SK-N-SH (cell line): ENCODE data around the gene TAGLN2. TPM values are rescaled to one million over a fixed set of nuclear protein-coding genes. Genes with fewer than 3 reads are reported as not detected.

Experiments used
- CTCF ChIA-PET: fragments of 300-600, 350-600 bp; formaldehyde crosslinking; extraction: SDS; loops from one replicate; lab custom pipeline; 2021; lab: Yijun Ruan, JAX
- POLR2A ChIA-PET: fragments of 350-600 bp; sonication (Branson Sonifier 250); formaldehyde crosslinking; extraction: SDS; loops from one replicate; lab custom pipeline; 2020; ENCODE audit warnings: antibody characterized with exemption, inconsistent platforms; lab: Yijun Ruan, JAX
- DNase-seq: peaks from one replicate; pipeline ENCODE4 v3.0.0; 2012
- H2AFZ ChIP-seq: fragments of 200-600 bp; sonication (generic); 2 replicates; pipeline ENCODE4 v1.8.1; 2016; ENCODE audit warnings: antibody characterized with exemption, mild to moderate bottlenecking, low read depth
- H3F3A ChIP-seq: fragments of 200-600 bp; sonication (generic); replicated peaks from 2 replicates; pipeline ENCODE3; 2016; ENCODE audit warnings: antibody characterized with exemption, mild to moderate bottlenecking; ENCODE audit not compliant: insufficient read depth
- H3K27ac ChIP-seq, 2 experiments: fragments of 200-500 bp in 1 of 2; fragments of 200-600 bp in 1 of 2; sonication (Bioruptor generic) in 1 of 2; sonication (generic), shearing (Covaris generic) in 1 of 2; 2 replicates each; pipeline versions ENCODE4 v1.5.1 to v1.6.1; 2014 to 2016; ENCODE audit warnings: low read depth in 2 of 2, inconsistent platforms in 1 of 2, low read length in 1 of 2, mild to moderate bottlenecking in 1 of 2, mixed read lengths in 1 of 2
- H3K27me3 ChIP-seq: fragments of 200-600 bp; sonication (generic), shearing (Covaris generic); 2 replicates; pipeline ENCODE4 v1.6.1; 2016; ENCODE audit warnings: mixed run types; ENCODE audit not compliant: insufficient read depth
- H3K36me3 ChIP-seq, 2 experiments: fragments of 200-500 bp in 1 of 2; fragments of 200-600 bp in 1 of 2; sonication (Bioruptor generic) in 1 of 2; sonication (generic) in 1 of 2; replicated peaks in 1 of 2; 2 replicates each; pipeline versions ENCODE3 to v1.5.1; 2014 to 2016; ENCODE audit warnings: low read length in 1 of 2, mild to moderate bottlenecking in 1 of 2; ENCODE audit not compliant: insufficient read depth in 2 of 2, control insufficient read depth in 1 of 2
- H3K4me1 ChIP-seq, 2 experiments: fragments of 200-500 bp in 1 of 2; fragments of 200-600 bp in 1 of 2; sonication (Bioruptor generic) in 1 of 2; sonication (generic), shearing (Covaris generic) in 1 of 2; 2 replicates each; pipeline versions ENCODE4 v1.5.1 to v1.6.1; 2014 to 2016; ENCODE audit warnings: low read depth in 1 of 2, low read length in 1 of 2, mixed run types in 1 of 2; ENCODE audit not compliant: insufficient read depth in 2 of 2, control insufficient read depth in 1 of 2
- H3K4me2 ChIP-seq: fragments of 200-600 bp; sonication (generic), shearing (Covaris generic); 2 replicates; pipeline ENCODE4 v1.6.1; 2017; ENCODE audit warnings: mixed run types
- H3K4me3 ChIP-seq, 2 experiments: fragments of 200-500 bp in 1 of 2; fragments of 200-600 bp in 1 of 2; sonication (Bioruptor generic) in 1 of 2; sonication (generic), shearing (Covaris generic) in 1 of 2; 2 replicates each; pipeline versions ENCODE4 v1.5.1 to v1.8.1; 2014 to 2016; ENCODE audit warnings: low read depth in 2 of 2, inconsistent platforms in 1 of 2, low read length in 1 of 2, mild to moderate bottlenecking in 1 of 2, mixed read lengths in 1 of 2, moderate library complexity in 1 of 2
- H3K79me2 ChIP-seq: fragments of 200-600 bp; sonication (generic); 2 replicates; pipeline ENCODE4 v1.8.1; 2017; ENCODE audit warnings: mild to moderate bottlenecking; ENCODE audit not compliant: insufficient read depth
- H3K9ac ChIP-seq: fragments of 200-600 bp; sonication (generic); 2 replicates; pipeline ENCODE4 v1.6.1; 2017; ENCODE audit warnings: mixed run types
- H3K9me2 ChIP-seq: fragments of 200-600 bp; sonication (generic); 2 replicates; pipeline ENCODE4 v1.6.1; 2017; ENCODE audit warnings: mixed run types
- H3K9me3 ChIP-seq: fragments of 200-600 bp; sonication (generic); 2 replicates; pipeline ENCODE4 v1.6.1; 2017; ENCODE audit warnings: mixed run types, mild to moderate bottlenecking, moderate library complexity
- H4K20me1 ChIP-seq: fragments of 200-600 bp; sonication (generic); 2 replicates; pipeline ENCODE4 v1.6.1; 2017; ENCODE audit warnings: mild to moderate bottlenecking, mixed run types; ENCODE audit not compliant: insufficient read depth
- CHD2 ChIP-seq: fragments of 150-350 bp; IDR thresholded peaks from 2 replicates; pipeline ENCODE4 v1.6.1; 2018; ENCODE audit warnings: low read length; ENCODE audit not compliant: partially characterized antibody
- CTCF ChIP-seq: fragments of 200-600 bp; sonication (generic); IDR thresholded peaks from 2 replicates; pipeline ENCODE4 v1.6.1; 2017; ENCODE audit warnings: antibody characterized with exemption, mild to moderate bottlenecking, moderate library complexity
- ELF1 ChIP-seq: IDR thresholded peaks from 2 replicates; pipeline ENCODE4 v1.4.0; 2012
- EP300 ChIP-seq, 2 experiments: IDR thresholded peaks; 2 replicates each; pipeline versions ENCODE4 v1.4.0 to v1.6.1; 2012; ENCODE audit warnings: borderline replicate concordance in 1 of 2, low read depth in 1 of 2, low read length in 1 of 2
- FOXJ3 ChIP-seq: sonication (generic); formaldehyde crosslinking; IDR thresholded peaks from 2 replicates; pipeline ENCODE4 v1.5.1; 2020; ENCODE audit warnings: mild to moderate bottlenecking, missing genetic modification reagents
- IRF3 ChIP-seq: fragments of 150-350 bp; IDR thresholded peaks from 2 replicates; pipeline ENCODE4 v1.6.1; 2016; ENCODE audit warnings: mild to moderate bottlenecking, low read depth, low read length
- MEF2A ChIP-seq: IDR thresholded peaks from 2 replicates; pipeline ENCODE4 v1.4.0; 2012; ENCODE audit warnings: low read depth, borderline replicate concordance
- NRF1 ChIP-seq: IDR thresholded peaks from 2 replicates; pipeline ENCODE4 v1.6.1; 2012; ENCODE audit warnings: low read depth, mild to moderate bottlenecking, low read length
- PBX3 ChIP-seq: IDR thresholded peaks from 2 replicates; pipeline ENCODE4; 2012
- POLR2AphosphoS5 ChIP-seq: IDR thresholded peaks from 2 replicates; pipeline ENCODE4 v1.6.1; 2012; ENCODE audit warnings: low read depth, low read length
- RCOR1 ChIP-seq: fragments of 150-350 bp; IDR thresholded peaks from 2 replicates; pipeline ENCODE4 v1.6.1; 2017; ENCODE audit warnings: antibody characterized with exemption, low read length
- REST ChIP-seq: IDR thresholded peaks from 2 replicates; pipeline ENCODE4 v1.6.1; 2012; ENCODE audit warnings: mild to moderate bottlenecking, low read depth, low read length, moderate library complexity
- RXRA ChIP-seq: IDR thresholded peaks from 2 replicates; pipeline ENCODE4 v1.4.0; 2012; ENCODE audit warnings: low read depth, mild to moderate bottlenecking, borderline replicate concordance
- TAF1 ChIP-seq: IDR thresholded peaks from 2 replicates; pipeline ENCODE4 v1.6.1; 2012; ENCODE audit warnings: low read depth, mild to moderate bottlenecking, low read length, moderate library complexity, borderline replicate concordance
- TCF12 ChIP-seq: IDR thresholded peaks from 2 replicates; pipeline ENCODE4 v1.4.0; 2012
- TEAD4 ChIP-seq: IDR thresholded peaks from 2 replicates; pipeline ENCODE4 v1.4.0; 2012; ENCODE audit warnings: mild to moderate bottlenecking, borderline replicate concordance; ENCODE audit not compliant: insufficient read depth
- USF1 ChIP-seq: IDR thresholded peaks from 2 replicates; pipeline ENCODE4 v1.4.0; 2012; ENCODE audit warnings: low read depth, borderline replicate concordance
- USF2 ChIP-seq: fragments of 150-350 bp; IDR thresholded peaks from 2 replicates; pipeline ENCODE4 v1.6.1; 2017; ENCODE audit warnings: antibody characterized with exemption, low read length, low read depth, borderline replicate concordance
- WGBS: methylation state at CpG from one replicate; pipeline ENCODE4 v1.1.6; 2017; ENCODE audit warnings: low lambda C conversion rate; 5-methylcytosine and 5-hydroxymethylcytosine counted together
- polyA plus RNA-seq, 3 experiments: library from polyadenylated mRNA; depleted of rRNA; stranded (reverse); fragments of >200 nt; gene quantifications; 2 replicates each; pipeline ENCODE4 v1.2.3, GENCODE V29; 2012

Gene TAGLN2
- polyA plus RNA-seq, 1 of the 3 experiments (the other 2 are of a cell fraction), result 646 TPM

- TF ChIP-seq REST, result no peak
These were observed 24.7 kb upstream of the TAGLN2 start (continued) for GRCh38 chr1:159949981-159950381.

- CTCF ChIA-PET, result interaction anchor here (1.1 to 13.1 kb wide), 2 partner anchors 10 to 57 kb away, joined by 3 to 100 read pairs; no protein-coding TSS in a partner anchor
- 75% methylated on average over 6 of the region's 6 CpGs for WGBS
- POLR2A ChIA-PET, result no interaction called here
- TF ChIP-seq RXRA, result no peak
- no peak for TF ChIP-seq USF1
- no peak for TF ChIP-seq IRF3
- TF ChIP-seq USF2, result no peak
- TF ChIP-seq NRF1, result no peak
- TF ChIP-seq RCOR1, result no peak
- TF ChIP-seq EP300 (IDR thresholded peaks at IDR 0.05; ENCODE audit: borderline replicate concordance in 1 of 2, low read depth in 1 of 2, low read length in 1 of 2), result no peak
- no peak for TF ChIP-seq FOXJ3 (CRISPR knock-in tag)
- no peak for TF ChIP-seq TEAD4
- TF ChIP-seq TCF12, result no peak
- TF ChIP-seq ELF1, result no peak
- TF ChIP-seq CHD2, result no peak
- TF ChIP-seq CTCF, result no peak
- TF ChIP-seq PBX3, result no peak
- no peak for TF ChIP-seq TAF1
- TF ChIP-seq MEF2A, result no peak
- no peak for TF ChIP-seq POLR2AphosphoS5
These were observed 23.8 kb upstream of the TAGLN2 start for GRCh38 chr1:159949123-159949522.

More at GRCh38 chr1:159949123-159949522, 23.8 kb upstream of the TAGLN2 start:
- H3K27ac ChIP-seq, result no peak overlapping the region
- peaks cover 0 to 13% of the 10 kb centered on the region in 2 experiments; a peak in 1 of 4 replicates for H3K4me1 ChIP-seq
- no peaks in the 10 kb centered on the region for H3K9me3 ChIP-seq
- H3K79me2 ChIP-seq, result no peaks in the 10 kb centered on the region
- no peaks in the 10 kb centered on the region; the same call in 1 of the 2 replicates for H3K27me3 ChIP-seq
- no peaks in the 10 kb centered on the region for H3K9me2 ChIP-seq
- H4K20me1 ChIP-seq, result no peaks in the 10 kb centered on the region
- no peak overlapping the region for H3K4me2 ChIP-seq
- DNase-seq, result no peak
- H3K36me3 ChIP-seq, result no peaks in the 10 kb centered on the region
- no peaks in the 10 kb centered on the region for H3F3A ChIP-seq
- no peak overlapping the region for H3K9ac ChIP-seq
- H3K4me3 ChIP-seq, result no peak overlapping the region
- no peak overlapping the region for H2AFZ ChIP-seq
